ENCODE measurements around the gene B3GNT7.

GRCh38 chr2:231347638-231348037, 47.9 kb upstream of the B3GNT7 start:
- TF ChIP-seq CTCF (IDR thresholded peaks at IDR 0.05; ENCODE audit: insufficient read depth, low read length, poor library complexity, severe bottlenecking) = no peak
- TF ChIP-seq EZH2phosphoT487 (conservative IDR thresholded peaks at IDR 0.05; ENCODE audit: low read length) = no peak
